ENCODE measurements around the gene CFD. TPM values are rescaled to one million over a fixed set of nuclear protein-coding genes. Genes with fewer than 3 reads are reported as not detected.

The CFD gene
- total and polyA plus RNA-seq, 10 of the 15 experiments (the other 5 are each of a cell fraction or from before 2014, with no cell fraction given) = 0.05 to 1.1 (median 0.38) TPM; not detected in 4

GRCh38 chr19:870963-871401, 11.5 kb downstream of the CFD start:
- POLR2A ChIA-PET = no interaction called here
- no peaks in the 10 kb centered on the region for H4K20me1 ChIP-seq (ENCODE audit: control insufficient read depth, insufficient read depth)
- H3K9ac ChIP-seq (ENCODE audit: control insufficient read depth, insufficient read depth, low read length) = no peak overlapping the region
- RAD21 ChIA-PET (ENCODE audit: unreplicated experiment) = no interaction called here
- H3K4me2 ChIP-seq (ENCODE audit: control insufficient read depth, insufficient read depth) = no peak overlapping the region
- WGBS (ENCODE audit: insufficient coverage, insufficient replicate concordance, low lambda C conversion rate, missing lambda C conversion rate) = 89% methylated on average over 21 of the region's 28 CpGs
- H3K79me2 ChIP-seq (ENCODE audit: control insufficient read depth, insufficient read depth, low read length) = no peaks in the 10 kb centered on the region
- no peaks in the 10 kb centered on the region for H3K27me3 ChIP-seq (replicated peaks in 1 of 2; ENCODE audit: control insufficient read depth in 2 of 2, insufficient read depth in 2 of 2, low read length in 1 of 2)
- H3K4me3 ChIP-seq = no peak overlapping the region
- no peak overlapping the region for H3K27ac ChIP-seq (ENCODE audit: control insufficient read depth, insufficient read depth)
- SMC1A ChIA-PET (ENCODE audit: uncharacterized antibody, unreplicated experiment) = no interaction called here
- DNase-seq (ENCODE audit: low read depth, low spot score) (no peak), ATAC-seq (no peak), FAIRE-seq (no peak)
- no peaks in the 10 kb centered on the region; a peak in 1 of 4 replicates for H3K36me3 ChIP-seq (ENCODE audit: control insufficient read depth in 2 of 2, insufficient read depth in 2 of 2, low read length in 1 of 2)
- BruUV-seq (replicated peaks) = no TSS peak
- TF ChIP-seq POLR2A (IDR thresholded peaks at IDR 0.05; ENCODE audit: low read depth, low read length) (no peak), JUNB (IDR thresholded peaks at IDR 0.05) (no peak), IRF3 (IDR thresholded peaks at IDR 0.05) (no peak), NFYB (IDR thresholded peaks at IDR 0.05; ENCODE audit: insufficient read depth, low read depth, low read length) (no peak), BRCA1 (IDR thresholded peaks at IDR 0.05; ENCODE audit: low read depth, low read length) (no peak), ZSCAN29 (IDR thresholded peaks at IDR 0.05) (no peak), ZNF274 (IDR thresholded peaks at IDR 0.05; ENCODE audit: insufficient read depth, insufficient read length) (no peak), NR2C1 (IDR thresholded peaks at IDR 0.05) (no peak), RELA (IDR thresholded peaks at IDR 0.05; ENCODE audit: borderline replicate concordance, partially characterized antibody) (no peak), IRF5 (IDR thresholded peaks at IDR 0.05; ENCODE audit: borderline replicate concordance) (no peak), NKRF (conservative IDR thresholded peaks at IDR 0.05) (no peak), SPI1 (IDR thresholded peaks at IDR 0.05; ENCODE audit: borderline replicate concordance, insufficient read depth, low read depth, low read length) (no peak)
- no peaks in the 10 kb centered on the region for H3K9me3 ChIP-seq (replicated peaks; ENCODE audit: control insufficient read depth, insufficient read depth, low read length)
- no peak overlapping the region for H2AFZ ChIP-seq (ENCODE audit: control insufficient read depth, low read depth, low read length)
- in situ Hi-C loops (cut with MboI) = no loop called here
- CTCF ChIA-PET = no interaction called here
- no peaks in the 10 kb centered on the region for H3K4me1 ChIP-seq (ENCODE audit: control insufficient read depth, insufficient read depth, low read length)
- intact Hi-C loops (cut with micrococcal nuclease; ENCODE audit: unreplicated experiment) = no loop called here
